Large intestine (tissue), 3 donors: Measurements from ENCODE around the gene STARD10. TPM values are rescaled to one million over a fixed set of nuclear protein-coding genes. Genes with fewer than 3 reads are reported as not detected.

Experiments used
- DNase-seq, 2 donors: peaks; one replicate each; pipeline versions ENCODE4 v3.0.0 to v3.0.0-alpha.2; 2013
- H3K27ac ChIP-seq: one replicate; pipeline ENCODE4 v1.5.1; 2013; ENCODE audit warnings: low read length
- H3K27me3 ChIP-seq: 2 replicates; pipeline ENCODE4 v1.6.1; 2013; ENCODE audit warnings: low read length; ENCODE audit not compliant: control insufficient read depth, insufficient read depth
- H3K36me3 ChIP-seq: 2 replicates; pipeline ENCODE4 v1.6.1; 2013; ENCODE audit warnings: low read length; ENCODE audit not compliant: control insufficient read depth, insufficient read depth
- H3K4me1 ChIP-seq: one replicate; pipeline ENCODE4 v1.6.1; 2013; ENCODE audit warnings: low read length; ENCODE audit not compliant: control insufficient read depth, insufficient read depth
- H3K4me3 ChIP-seq: one replicate; pipeline ENCODE4 v1.5.1; 2013; ENCODE audit warnings: low read length
- H3K9me3 ChIP-seq: one replicate; pipeline ENCODE4 v1.6.1; 2013; ENCODE audit warnings: mild to moderate bottlenecking, low read depth, low read length, moderate library complexity; ENCODE audit not compliant: control insufficient read depth
- WGBS: methylation state at CpG from one replicate; pipeline ENCODE4 v1.1.5; 2013; ENCODE audit warnings: low lambda C conversion rate; ENCODE audit not compliant: insufficient coverage; 5-methylcytosine and 5-hydroxymethylcytosine counted together
- polyA plus RNA-seq: library from polyadenylated mRNA; unstranded; fragments of 120-200 nt; gene quantifications from one replicate; pipeline ENCODE4 v1.2.1, GENCODE V29; 2013

The STARD10 gene
- polyA plus RNA-seq, 1 donor = 331 TPM

DNA sequence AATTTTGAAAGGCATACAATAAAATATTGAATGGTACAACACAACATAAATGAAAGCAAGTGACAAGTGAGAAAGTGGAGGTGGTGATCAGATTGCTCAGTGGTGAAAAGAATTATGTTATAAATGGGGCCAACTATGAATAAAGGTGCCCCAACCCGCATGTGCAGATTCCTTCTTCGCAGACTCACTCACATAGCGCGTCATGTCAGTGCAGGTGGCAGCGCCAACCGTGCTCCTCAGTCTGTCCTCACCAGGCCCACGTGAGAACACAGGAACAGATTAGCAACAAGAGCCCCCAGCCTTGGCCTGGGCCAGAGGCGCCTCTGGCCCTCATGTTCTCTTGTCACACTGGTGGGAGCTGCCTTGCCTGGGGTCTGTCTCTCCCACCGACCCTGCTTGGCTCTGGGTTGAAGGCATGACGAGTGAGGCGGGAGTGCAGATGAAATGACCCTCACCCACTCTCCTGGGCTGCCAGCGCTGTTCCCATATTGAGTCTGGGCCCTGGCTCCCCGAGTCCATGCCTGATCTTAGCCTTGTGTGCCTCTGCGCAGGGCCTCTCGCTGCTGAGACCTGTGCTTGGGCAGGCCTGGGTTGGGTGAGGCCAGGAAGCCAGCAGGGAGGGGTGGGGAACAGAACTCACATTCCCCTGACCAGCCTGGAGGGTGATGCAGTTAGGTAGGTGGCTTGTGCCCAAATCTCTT lies 26.7 kb upstream of the STARD10 start:
- Histone ChIP-seq H3K27ac (no peak overlapping the region), H3K4me3 (no peak overlapping the region), H3K36me3 (peaks cover 30% of the 10 kb centered on the region), H3K9me3 (peaks cover 4% of the 10 kb centered on the region), H3K27me3 (no peaks in the 10 kb centered on the region), H3K4me1 (peaks cover 20% of the 10 kb centered on the region)
- WGBS = no CpG with 5 or more reads among the region's 15 CpGs
- DNase-seq = no peak

DNA sequence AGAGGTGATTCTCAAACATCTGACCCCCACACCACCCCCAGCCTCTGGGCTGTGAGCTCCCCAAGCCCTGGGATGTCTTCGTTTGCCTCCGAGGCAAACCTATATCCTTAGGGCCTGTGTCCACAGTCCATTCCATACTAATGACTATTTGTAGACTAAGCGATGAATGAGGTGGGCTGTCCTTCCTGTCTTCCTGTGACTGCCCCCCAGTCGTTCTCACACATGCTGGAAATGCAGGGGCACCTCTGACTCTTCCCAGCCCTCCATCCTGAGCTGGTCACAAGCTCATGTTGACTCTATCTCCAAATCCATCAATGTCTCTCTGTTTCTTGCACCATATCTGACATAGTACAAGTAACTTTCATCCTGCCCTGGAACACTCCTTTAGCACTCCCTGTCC lies 25.1 kb upstream of the STARD10 start:
- Histone ChIP-seq H3K4me3 (no peak overlapping the region), H3K9me3 (peaks cover 6% of the 10 kb centered on the region), H3K4me1 (peaks cover 25% of the 10 kb centered on the region), H3K27ac (no peak overlapping the region), H3K27me3 (no peaks in the 10 kb centered on the region), H3K36me3 (peaks cover 30% of the 10 kb centered on the region)
- no peak for DNase-seq
- WGBS = 83% methylated on average over 1 of the region's 4 CpGs

DNA sequence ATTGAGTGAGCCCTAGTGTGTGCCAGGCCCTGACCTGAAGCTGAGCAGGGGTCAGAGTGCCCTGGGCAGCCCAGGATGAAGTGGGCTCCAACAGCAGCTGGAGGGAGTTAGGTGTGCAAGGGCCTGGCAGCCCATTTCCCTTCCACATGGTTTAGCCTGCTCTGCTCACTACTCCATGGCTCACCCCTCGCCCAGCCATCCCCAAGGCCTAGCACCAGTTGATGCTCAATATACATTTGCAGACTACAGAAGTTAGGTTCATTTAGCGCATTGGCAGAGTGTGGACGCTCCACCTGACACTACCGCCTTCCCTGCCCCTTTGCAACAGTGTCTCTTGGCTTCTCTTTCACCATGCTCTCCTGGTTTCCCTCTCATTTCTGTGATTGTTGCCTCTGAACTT lies 24.1 kb upstream of the STARD10 start:
- no peak for DNase-seq
- Histone ChIP-seq H3K9me3 (peaks cover 7% of the 10 kb centered on the region), H3K27me3 (no peaks in the 10 kb centered on the region), H3K4me1 (peaks cover 32% of the 10 kb centered on the region), H3K4me3 (no peak overlapping the region), H3K36me3 (peaks cover 30% of the 10 kb centered on the region), H3K27ac (no peak overlapping the region)
- no CpG with 5 or more reads among the region's 4 CpGs for WGBS

DNA sequence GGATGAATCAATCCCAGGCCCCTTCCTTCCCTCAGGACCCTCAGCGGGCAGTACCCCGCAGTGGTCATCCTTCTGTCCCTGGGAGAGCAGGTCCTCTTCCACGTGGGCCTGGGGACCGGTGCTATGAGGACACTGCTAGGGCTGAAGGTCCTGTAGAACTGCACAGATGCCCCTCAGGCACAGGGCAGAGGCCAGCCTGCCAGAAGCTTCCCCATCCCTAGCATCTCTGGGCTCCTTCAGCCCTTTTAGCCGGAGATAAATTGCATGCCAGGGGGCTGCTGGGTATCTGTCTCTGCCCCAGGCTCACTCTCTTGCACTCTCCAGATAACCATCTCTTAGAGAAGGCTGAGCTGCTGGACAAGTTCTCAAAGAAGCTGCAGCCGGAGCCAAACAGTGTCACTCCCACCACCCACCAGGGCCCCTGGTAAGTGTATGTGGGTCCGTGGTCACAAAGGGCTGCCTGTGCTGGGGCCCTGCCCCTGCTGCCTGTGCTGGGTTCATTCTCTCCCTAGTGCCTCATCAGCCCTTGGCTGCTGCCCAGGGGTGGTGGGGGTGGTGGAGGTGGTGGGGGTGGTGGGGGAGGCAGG lies 22.6 kb upstream of the STARD10 start:
- WGBS = no CpG with 5 or more reads among the region's 7 CpGs
- H3K4me3 ChIP-seq = no peak overlapping the region
- no peak for DNase-seq
- H3K9me3 ChIP-seq = peaks cover 4% of the 10 kb centered on the region
- H3K36me3 ChIP-seq = peaks cover 30% of the 10 kb centered on the region
- no peaks in the 10 kb centered on the region for H3K27me3 ChIP-seq
- peaks cover 29% of the 10 kb centered on the region for H3K4me1 ChIP-seq
- H3K27ac ChIP-seq = no peak overlapping the region

DNA sequence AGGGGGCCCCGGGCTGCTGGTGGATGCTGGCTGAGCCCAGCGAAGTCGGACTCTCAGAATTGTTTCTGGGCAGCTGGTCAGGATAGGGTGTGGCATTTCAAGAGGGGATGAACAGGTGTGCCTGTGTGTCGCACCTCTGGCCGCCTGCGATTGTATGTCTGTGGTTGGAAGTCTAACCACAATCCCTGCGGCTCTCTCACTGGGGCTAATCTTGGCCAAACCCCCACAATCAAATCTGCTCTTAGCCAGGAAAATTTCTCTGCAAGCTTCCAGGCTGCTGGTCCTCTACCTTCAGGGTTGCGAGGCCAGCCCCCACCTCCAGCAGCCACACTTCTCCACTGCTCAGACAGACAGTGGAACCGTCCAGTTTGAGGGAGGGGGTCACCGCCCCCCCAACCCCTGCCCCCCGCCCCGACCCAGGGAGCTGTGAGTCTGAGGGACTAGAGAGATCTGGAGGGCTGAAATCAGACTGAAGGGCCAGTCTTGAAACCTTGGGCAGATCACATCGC lies 21.3 kb upstream of the STARD10 start:
- no CpG with 5 or more reads among the region's 13 CpGs for WGBS
- Histone ChIP-seq H3K4me1 (peaks cover 17% of the 10 kb centered on the region), H3K27ac (no peak overlapping the region), H3K27me3 (no peaks in the 10 kb centered on the region), H3K4me3 (peak overlapping the region; percentile 91), H3K9me3 (peaks cover 3% of the 10 kb centered on the region), H3K36me3 (peaks cover 26% of the 10 kb centered on the region)
- no peak for DNase-seq

DNA sequence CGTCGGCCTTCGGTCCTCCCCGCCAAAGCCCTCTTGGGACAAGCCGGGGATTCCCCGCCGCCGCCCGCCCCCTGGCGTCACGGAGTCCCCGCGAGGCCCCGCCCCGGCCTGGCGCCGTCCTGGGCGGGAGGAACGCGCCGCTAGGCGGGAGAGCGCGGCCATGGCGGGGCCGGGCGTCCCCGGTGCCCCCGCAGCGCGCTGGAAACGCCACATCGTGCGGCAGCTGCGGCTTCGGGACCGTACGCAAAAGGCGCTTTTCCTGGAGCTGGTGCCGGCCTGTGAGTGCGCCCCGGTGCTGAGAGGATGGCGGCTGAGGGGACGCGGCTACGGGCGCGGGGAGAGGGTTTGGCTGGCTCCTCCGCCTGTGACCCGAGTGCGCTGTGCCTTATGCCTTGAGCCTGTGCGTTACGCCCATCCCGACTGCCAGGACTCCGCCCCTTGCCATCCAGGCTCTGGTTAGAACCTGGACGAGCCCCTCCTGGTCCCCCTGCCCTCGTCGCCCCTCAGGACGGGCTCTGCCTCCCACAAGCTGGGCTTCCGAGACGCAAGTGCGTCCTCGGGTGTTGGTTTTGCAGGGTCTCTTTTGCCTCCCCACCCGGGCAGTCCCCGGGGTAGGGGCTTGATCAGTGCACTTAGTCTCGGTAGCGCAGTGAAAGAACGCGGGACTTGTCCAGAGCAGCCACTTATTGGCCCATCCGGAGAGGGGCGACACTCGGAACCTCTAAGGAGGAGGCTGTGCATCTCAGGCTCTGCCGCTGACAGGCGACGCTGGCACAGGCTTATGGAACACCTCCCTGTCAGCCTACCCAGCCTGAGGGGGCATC lies 20.7 kb upstream of the STARD10 start, which contains the start of gene ATG16L2:
TSS of gene ATG16L2 (plus strand) at position 126 of the 824 bp plus-strand sequence. CDS start at position 161, 35 bp downstream.
- Histone ChIP-seq H3K36me3 (peaks cover 24% of the 10 kb centered on the region), H3K4me3 (peak within 1 kb of the TSS; percentile 91), H3K4me1 (peaks cover 17% of the 10 kb centered on the region), H3K27me3 (no peaks in the 10 kb centered on the region), H3K27ac (peak within 1 kb of the TSS; percentile 88), H3K9me3 (peaks cover 3% of the 10 kb centered on the region)
- peak; percentile 79 to 95 for DNase-seq
- no CpG with 5 or more reads among the region's 75 CpGs for WGBS

DNA sequence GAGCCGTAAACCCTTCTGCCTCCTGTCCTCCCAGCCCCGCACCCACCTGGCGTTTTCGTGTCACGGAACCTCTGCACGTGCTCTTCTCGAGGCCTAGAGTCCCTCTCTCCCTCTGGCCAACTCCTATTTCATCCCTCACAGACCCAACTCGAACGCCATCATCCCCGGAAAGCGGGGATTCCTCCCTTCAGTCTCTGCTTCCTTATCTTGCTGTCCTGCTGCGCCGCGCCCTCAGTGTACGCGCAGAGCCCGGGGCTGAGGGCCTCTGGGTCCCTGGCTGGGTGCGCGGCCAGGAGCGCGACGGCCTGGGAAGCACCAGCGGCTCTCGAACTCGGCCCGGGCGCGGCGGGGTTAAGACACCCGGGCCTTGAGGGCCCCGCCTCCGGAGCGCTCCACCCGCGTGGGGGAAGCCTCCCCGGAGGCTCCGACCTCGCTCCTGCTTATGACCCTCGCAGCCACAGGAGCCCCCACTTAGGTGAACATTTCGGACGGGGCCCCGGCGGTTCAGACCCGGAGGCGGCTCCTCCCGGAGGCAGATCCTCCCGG lies 20.0 kb upstream of the STARD10 start:
- peak; percentile 69 to 93 for DNase-seq
- peaks cover 3% of the 10 kb centered on the region for H3K9me3 ChIP-seq
- peaks cover 21% of the 10 kb centered on the region for H3K36me3 ChIP-seq
- peak overlapping the region; percentile 91 for H3K4me3 ChIP-seq
- peaks cover 17% of the 10 kb centered on the region for H3K4me1 ChIP-seq
- WGBS = no CpG with 5 or more reads among the region's 47 CpGs
- H3K27me3 ChIP-seq = no peaks in the 10 kb centered on the region
- H3K27ac ChIP-seq = peak overlapping the region; percentile 88

DNA sequence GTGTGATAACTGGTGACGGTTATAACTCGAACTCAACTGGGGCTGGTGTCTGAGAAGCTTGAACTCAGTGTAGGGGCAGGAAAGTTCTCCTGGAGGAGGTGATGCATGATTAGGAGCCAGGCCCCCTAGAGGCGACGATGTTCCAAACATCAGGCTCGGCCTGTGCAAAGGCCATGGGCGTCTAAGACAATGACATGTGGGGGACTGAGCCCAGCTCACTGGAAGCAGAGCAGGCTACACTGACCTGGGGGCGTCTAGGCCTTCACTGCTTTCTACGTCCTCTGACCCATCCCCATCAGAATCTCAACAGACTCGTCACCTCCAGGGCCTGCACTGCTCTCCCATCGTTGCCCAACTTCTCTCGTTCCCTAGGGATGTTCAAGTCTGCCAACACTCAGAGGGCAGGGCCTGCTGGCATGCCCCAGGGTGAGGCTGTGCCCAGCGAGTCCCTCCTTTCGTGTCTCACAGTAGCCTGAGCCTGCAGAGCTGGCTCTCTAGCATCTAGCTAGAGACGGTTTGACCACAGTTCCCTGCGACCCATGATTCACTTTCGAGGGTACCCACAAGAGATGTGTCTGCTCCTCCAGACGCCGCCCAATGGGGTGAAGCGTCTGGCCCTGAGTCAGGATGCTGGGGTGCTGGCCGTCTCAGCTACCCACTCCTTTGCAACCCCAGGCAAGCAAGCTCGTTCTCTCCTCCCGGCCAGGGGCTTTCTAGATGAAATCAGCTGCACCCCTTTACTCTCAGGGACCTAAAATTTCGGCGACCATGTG lies 19.3 kb upstream of the STARD10 start:
- DNase-seq = peak in 1 of 2 donors; percentile 63

DNA sequence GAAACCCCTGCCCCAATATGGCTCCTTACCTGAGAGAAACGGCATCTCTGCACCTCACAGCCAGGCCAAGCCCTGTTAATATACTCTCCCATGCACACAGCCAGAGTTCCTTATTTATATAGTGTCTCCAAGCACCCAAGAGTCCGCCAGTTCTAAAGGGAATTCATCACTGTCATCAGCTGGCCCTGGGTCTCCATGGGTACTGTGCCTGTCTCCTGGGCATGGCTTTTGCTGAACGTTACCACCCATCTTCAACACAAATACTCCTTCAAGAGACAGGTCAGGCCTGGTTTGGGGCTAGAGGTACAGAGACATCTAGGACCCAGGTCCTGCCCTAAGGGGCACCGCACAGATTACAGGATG lies 18.7 kb upstream of the STARD10 start:
- DNase-seq = no peak
- peaks cover 8% of the 10 kb centered on the region for H3K36me3 ChIP-seq
- H3K4me1 ChIP-seq = peaks cover 17% of the 10 kb centered on the region
- WGBS = no CpG with 5 or more reads among the region's 4 CpGs
- H3K4me3 ChIP-seq = peak overlapping the region; percentile 91
- no peaks in the 10 kb centered on the region for H3K27me3 ChIP-seq
- peaks cover 3% of the 10 kb centered on the region for H3K9me3 ChIP-seq
- no peak overlapping the region for H3K27ac ChIP-seq

More for the DNA sequence above, 19.3 kb upstream of the STARD10 start:
- Histone ChIP-seq H3K36me3 (peaks cover 14% of the 10 kb centered on the region), H3K9me3 (peaks cover 3% of the 10 kb centered on the region), H3K27me3 (no peaks in the 10 kb centered on the region), H3K4me3 (peak overlapping the region; percentile 91), H3K27ac (peak overlapping the region; percentile 88), H3K4me1 (peaks cover 17% of the 10 kb centered on the region)
- no CpG with 5 or more reads among the region's 24 CpGs for WGBS
